NCI-H2107 (cell line): ENCODE results near the gene TIMM22.

Experiments used
- DNase-seq: peaks from one replicate; lab custom pipeline; 2025; lab: John Stamatoyannopoulos, UW

The TIMM22 gene

DNA sequence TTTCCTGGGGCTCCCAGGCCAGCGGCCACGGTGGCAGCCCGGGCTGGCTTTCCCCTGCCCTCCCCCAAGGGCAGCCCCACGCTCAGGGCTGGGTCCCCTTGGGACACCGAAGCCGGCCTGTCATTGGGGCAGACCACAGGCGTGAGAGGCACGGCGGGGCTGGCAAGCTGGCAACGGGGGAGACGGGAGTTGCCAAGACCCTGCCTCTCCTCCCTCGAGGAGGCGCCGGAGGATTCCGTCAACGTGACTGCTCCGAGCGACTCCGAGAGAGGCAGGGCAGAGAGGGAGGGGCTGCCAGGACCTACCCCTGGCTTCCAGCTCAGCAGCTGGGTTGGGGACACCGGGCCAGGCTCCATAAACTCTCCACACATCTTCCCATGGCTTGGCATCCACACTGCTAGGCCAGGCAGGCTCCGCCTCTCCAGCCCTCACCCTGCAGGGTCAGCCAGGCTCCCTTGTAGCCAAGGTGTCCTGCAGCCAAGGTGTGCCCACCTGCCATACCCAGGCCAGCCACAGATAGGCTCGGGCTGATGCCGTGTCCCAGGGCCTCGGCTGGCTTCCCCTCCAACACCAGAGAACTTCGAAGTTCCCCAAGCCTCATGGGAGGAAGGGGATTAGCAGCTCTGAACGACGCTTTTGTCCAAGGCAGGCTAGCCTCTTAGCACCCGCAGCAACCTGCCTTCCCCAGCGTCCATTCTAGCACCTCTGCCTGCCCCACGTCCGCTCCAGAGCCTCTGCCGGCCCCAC, 25.5 kb downstream of the TIMM22 start:
- no peak for DNase-seq

DNA sequence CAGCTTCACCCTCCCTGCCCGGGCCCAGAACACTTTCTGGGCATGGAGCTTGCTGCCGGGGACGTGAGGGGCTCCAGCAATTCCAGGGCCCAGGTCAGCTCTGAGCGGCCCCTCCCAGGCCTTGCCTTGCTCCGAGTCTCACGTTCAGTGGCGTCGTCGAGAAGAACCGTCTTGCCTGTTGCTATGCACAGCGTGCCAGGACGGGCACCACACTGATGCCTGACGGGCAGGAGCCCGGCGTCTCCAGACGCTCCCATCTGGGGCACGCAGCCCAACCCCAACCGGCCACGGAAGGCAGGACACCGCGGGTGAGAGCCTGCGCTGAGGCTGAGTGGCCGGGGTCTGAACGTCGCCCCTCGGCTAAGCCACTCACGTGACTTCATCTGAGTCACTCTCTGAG, 27.1 kb downstream of the TIMM22 start:
- no peak for DNase-seq

DNA sequence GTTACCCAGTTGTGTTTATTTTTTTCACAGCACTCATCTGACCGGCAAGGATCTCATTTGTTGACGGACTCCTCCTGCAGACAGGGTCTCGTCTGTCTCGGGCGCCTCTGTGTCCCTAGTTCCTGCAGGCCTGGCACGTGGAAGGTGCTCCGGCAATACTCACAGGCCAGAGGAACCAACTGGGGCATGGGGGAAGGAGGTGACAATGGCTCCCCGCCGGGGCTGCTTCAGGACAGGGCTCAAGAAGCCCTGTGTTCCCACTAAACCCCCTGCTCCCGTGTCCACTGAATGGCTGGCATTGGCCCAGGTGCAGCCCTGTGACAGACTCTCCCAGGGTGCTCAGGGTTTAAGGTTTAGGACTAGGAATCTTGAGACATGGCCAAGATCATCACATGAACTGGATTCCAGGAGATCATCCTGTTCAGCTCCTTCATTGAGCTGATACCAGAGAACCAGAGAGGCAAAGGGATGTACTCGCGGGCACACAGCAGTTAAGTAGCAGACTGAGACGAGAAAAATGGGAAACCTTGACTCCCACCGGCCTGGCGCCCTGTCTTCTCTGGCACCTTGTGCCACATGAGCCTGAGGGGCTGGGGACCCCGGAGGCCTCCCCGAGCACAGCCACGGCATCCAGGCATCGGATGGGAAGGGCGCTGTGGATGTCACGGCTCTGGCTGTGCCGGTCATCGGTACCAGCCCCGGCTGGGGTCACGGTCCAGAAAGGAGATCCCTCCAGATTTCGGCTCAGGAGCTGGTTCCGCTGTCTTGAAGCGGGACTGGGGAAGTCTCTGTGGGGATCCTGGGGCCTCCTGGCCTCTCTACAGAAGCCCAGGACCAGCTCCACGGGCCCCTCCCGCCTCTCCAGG, 29.0 kb downstream of the TIMM22 start:
- DNase-seq: no peak

DNA sequence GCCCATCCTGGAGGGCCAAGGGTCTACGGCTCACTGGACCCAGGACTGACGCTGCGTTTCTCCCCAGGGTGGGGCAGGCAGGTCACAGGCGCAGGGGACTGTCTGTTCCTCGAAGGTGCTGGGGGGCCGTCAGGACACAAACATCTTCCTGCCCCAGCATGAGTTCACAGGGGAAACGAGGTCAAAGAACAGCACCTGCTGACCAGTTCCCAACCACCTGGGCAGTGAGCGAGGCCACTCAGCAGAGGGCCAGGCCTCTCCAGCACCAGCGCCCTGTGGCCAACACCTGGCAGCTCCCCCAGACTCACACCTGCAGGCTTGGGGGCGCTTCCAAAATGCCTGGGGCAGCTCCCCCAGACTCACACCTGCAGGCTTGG, 29.7 kb downstream of the TIMM22 start:
- DNase-seq: no peak

DNA sequence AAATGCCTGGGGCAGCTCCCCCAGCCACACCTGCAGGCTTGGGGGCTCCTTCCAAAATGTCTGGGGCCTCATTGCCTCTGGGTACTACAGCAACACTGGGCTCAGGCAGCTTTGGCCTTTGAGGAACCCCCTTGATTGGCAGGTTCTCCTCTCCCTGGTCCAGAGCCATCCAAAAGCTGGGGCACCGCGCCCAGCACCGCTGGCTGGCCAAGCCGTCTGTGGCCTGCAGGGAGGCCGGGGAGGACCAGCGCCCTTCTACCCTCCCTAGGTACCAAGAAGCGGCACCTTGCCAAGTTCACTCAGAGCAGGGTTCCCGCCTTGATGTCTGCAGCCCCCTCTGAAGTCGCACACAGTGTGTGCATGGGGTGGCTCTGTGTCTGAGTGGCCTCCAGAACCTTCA, 30.1 kb downstream of the TIMM22 start:
- DNase-seq: no peak

DNA sequence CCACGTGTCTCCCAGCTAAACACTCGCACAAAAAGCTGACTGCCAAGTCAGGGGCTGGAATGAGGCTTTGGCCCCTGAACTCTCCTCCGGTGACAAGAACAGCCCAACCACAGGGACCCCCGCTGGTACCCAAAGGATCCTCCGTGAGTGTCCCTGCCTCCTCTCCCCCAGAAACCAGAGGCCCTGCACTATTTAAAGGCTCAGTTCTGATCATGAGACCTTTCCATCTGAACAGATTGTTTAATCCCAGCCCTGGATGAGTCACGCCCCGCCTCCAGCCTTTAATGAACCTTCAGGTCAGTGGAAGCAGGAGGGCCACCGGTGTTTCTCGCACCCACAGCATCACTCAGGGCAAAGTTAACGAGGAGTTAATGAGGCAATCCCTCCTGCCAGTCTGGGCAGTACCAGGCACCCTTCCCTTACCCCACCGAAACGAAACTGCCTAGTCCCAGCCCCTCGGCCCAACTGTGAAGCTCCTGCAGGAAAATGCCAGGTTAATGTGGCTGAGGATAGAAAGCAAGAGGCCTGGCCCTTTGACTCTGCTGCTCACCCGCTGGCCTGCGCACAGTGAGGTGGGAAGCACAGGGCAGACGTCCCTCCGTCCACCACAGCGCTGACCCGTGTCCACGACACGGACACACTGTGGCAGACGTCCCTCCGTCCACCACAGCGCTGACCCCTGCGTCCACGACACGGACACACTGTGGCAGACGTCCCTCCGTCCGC, 32.4 kb downstream of the TIMM22 start:
- DNase-seq: no peak

DNA sequence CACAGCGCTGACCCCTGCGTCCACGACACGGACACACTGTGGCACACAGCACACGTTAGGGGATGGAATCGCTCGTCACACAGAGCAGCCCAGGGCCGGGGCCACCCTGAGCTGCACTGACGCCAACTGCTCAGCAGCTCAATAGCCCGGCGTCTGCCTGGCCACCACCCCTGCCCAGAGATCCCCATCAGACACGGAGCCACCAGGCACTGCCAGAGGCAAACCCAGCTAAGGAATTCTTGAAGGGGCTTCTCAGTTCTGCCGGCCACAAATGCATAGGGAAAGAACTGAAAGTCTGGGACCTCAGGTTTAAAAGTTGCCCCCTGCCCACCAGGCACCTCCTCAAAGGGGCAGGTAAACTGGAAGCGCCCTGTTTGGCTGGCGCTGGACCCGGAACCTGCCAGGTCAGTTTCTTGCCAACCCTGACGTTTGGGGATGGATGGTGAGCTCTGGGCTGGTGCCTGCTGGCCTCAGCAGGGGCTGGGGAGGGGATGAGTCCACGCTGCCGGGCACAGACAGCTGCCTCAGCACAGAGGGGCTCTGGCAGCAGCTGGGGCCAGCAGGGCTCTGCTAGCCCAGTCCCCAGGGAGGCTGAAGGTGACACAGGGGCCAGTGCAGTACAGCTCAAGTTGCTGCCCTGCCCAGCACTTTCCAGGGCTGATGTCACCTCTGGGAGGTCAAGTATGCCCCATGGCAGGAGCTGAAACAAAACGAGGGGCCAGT, 33.2 kb downstream of the TIMM22 start:
- DNase-seq: no peak

DNA sequence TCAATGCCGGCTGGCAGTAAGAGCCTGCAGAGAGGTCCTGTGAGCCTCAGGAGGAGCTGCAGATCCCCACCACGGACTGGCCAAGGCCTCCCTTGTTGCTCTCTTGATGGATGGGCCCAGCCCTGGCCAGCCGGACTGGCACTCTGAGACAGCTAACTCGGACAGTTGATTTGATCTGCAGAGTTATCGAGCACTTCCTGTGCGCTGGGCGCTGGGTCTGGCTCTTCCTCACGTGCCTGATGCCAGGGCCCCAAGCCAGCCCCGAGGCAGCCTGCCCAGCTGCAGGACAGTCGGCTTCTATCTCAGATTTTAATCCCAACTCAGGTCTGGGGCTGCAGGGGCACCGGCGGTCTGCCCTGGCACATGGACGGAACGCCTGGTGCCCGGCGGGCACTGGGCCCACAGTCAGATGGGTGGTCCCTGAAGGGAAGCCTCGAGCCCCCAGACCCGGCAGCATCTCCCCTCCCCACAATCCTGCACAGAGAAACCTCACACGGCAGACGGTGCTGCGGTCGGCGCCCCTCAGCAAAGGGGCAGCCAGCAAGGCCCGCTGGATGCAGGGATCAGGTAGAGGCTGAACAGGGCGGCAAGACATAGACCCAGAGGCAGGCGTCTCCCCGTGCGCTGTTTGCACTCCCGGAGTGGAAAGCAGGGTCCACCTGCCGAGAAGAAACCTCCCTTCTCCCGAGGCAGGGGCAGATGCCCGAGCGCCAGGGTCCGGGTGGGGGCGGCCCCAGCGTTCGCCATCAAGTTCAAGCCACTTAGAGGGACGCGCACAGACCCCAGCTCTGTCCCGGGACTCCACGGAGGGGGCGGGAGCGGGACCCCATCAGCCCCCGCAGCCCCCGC, 34.0 kb downstream of the TIMM22 start:
- DNase-seq: no peak

DNA sequence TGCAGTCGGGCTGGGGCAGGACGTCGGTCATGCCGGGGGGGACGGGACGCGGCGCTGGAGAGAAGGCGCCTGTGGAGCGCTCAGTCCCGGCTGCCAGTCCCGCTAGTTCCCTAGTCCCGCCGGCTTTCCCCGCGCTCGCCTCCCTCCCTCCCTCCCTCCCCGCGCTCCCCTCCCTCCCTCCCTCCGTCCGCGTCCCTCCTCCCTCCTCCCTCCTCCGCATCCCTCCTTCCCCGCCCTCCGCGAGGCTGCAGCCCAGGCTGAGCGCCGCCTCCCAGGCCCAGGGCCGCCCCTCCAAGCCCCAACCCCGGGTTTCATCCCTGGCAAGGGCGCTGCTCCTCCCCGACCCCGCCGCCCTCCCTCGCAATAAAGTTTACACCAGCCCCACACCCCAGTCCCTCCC, 34.8 kb downstream of the TIMM22 start:
- no peak for DNase-seq

DNA sequence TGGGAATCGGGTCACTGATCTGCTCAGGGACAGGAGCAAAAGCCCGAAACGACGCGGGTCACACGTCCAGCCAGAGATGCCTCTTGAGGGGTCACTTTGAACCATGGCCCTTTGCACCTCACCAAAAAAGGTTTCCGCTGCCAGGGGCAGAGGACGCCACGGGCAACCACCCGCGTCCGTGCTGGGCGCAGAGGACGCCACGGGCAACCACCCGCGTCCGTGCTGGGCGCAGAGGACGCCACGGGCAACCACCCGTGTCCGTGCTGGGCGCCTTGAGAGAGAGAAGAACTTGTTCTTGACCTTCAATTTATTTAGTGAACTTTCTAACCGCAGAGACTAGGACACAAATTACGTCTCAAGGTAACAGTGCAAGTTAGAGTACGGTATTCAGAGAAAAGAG, 35.5 kb downstream of the TIMM22 start:
- no peak for DNase-seq

DNA sequence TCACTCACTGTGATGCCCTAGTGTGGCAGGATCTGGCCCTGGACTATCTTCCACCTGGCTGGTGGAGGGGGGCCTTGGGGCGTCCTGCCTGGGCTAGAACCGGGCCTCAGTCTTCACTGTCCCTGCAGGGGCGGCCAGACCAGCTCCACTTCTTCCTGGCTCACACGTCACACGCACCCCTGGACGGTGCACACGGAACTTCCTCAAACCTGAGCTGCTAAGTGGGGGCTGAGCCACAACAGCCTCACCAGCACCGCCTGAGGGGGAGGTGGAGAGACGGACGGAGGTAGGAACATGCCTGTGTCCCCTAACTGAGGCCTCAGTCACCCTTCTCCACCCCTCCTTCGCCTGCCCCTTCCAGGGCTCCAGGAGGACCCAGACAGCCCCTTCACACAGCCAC, 36.6 kb downstream of the TIMM22 start:
- DNase-seq: no peak

DNA sequence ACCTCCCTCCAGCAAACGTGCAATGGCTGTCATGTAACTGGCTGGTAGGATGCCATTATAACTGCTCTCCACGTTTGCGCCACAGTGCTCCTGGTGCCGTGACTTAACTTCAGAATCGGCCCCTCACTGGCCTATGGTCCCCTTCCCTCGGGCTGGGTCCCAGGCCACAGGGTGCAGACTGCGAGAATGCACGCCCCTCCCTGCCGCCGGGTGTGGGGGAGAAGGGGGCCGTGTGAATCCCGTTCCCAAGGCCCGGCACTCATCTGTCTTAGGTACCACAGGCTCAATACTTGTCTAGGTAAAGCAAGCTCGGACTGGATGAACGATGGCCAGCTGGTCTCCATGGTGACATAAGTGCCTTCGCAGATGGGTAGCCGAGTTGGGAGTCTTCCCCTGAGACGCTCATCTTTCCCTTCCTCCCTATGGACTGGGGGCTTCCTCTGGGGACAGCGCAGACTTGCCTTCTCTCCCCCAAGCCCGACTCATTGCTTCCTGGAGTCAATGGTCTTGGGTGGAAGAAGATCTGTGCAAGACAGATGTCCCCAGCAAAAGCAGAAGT, 37.8 kb downstream of the TIMM22 start:
- no peak for DNase-seq

DNA sequence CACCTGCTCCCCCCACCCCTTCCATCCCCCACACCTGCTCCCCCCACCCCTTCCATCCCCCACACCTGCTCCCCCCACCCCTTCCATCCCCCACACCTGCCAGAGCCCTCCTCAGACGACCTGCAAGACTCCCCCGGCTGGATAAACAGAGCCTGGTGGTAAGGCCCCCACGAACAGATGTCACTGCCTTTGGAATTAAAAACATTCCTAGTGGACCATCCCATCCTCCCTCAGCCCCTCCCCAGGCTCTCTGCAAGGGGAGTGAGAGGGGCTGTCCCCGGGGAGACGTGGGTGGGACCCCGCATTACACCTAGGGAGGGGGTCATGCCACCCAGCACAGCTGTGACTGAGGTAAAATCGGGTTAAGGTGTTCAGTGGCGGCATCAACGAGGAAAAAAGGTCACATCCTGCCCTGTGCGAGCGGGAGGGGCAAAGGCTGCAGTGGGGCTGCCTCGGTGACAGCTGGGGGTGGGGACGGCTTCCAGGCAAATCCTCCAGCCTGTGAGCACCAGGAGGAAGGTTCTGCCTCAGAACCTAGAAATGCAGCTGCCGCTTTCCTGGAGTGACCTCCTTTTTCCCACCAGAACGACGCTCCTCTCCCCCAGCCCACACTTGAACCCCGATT, 38.7 kb downstream of the TIMM22 start:
- DNase-seq: no peak

DNA sequence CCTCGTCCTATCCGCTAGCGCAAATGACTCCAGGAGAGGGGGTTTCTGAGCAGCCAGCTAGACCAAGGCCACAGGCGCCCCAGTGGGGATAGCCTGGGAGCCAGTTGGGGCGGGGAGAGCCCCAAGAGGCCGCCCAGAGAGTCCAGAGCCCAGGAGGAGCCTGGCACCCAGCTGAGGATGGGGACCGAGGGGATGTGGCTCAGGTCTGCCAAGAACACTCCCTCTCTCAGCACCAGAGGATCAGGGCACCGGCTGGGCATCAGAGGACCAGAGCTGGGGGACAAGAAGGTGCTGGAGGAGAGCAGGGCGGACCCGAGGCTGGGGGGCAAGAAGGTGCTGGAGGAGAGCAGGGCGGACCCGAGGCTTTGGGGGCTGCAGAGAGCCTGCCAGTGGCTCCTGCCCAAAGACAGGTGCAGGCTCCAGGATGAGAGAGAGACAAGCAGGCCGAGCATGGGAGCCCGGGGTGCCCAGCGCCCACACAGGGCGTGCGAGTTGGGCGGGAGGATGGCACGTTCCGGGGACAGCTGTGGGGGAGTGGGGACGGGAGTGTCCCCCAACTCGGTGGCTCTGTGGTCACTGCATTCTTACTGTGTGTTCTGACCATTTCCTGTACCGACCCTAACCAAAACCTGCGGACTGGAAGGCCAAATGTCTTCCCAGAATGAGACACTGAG, 39.4 kb downstream of the TIMM22 start:
- no peak for DNase-seq

DNA sequence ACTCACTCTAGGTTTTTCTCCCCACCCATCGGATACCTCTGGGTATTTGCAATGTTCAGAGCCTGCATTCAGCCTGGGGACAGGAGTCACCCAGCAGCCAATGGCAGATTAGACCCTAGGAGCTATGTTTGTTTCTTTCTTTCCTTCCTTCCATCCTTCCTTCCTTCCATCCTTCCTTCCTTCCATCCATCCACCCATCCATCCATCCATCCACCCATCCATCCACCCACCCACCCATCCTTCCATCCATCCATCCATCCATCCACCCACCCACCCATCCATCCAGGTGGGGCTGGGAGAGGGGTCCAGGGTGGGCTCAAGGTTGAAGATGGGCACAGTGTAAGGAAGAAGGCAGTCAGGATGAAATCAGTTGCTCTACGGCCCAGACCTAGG, 39.9 kb downstream of the TIMM22 start:
- no peak for DNase-seq

DNA sequence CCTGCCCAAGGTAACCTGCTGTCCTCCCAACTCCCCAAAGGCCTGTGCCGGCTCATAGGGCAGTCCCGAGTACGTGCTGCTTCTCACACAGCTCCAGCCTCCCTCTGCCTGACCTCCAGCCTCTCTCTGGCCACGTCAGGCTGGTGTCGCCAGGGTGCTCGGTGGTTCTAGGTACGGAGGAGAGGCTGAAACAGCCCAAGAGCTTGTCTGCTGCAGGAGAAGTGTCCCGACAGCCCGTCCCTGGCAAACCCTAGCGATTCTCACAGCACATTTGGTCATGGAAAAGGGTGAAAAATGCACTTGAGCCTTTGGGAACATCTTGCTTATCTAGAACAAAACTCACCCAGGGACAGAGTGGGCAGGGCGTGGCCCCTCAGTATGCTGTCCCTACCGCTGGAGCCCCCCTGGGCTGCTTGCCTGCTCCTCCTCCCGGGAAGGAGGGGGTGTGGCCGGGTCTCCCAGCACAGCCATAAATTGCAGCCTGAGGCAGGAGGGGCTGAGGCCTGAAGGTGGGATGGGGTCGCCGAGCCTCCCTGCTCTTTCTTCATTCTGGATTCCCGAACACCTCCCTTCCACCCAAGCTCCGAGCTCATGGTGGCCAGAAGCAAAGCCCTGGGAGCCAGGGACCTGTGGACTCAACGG, 40.4 kb downstream of the TIMM22 start:
- no peak for DNase-seq

DNA sequence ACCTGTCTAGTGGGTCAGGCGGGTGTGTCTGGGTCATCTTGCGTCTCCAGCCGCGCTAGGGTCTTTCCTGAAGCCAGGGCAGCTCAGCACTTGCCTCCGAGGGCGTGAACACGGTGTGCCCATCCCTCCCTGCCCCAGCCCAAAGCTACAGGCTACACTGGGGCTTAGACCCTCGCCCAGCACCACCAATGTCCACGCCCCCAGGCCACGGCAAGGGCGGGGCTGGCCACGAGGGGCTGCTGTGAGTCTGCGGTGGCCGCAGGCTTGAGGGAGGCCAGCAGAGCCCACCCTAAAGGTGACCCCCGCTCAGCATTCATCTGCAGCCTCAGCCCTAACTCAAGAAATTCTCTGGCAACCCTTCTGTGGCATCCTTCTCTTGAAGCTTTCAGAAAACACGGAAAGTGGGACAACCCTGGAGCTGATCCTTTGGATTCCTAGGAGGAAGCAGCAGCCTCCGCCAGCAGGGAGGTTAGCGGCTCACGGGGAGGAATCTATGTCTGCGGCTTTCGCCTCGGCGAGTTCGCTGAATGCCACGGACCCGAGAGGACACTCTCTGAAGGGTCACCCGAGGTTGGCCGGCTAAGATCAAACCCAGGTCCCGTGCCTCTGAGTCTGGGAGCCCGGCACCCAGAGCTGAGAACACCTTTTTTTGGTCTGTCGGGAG, 41.7 kb downstream of the TIMM22 start:
- no peak for DNase-seq

DNA sequence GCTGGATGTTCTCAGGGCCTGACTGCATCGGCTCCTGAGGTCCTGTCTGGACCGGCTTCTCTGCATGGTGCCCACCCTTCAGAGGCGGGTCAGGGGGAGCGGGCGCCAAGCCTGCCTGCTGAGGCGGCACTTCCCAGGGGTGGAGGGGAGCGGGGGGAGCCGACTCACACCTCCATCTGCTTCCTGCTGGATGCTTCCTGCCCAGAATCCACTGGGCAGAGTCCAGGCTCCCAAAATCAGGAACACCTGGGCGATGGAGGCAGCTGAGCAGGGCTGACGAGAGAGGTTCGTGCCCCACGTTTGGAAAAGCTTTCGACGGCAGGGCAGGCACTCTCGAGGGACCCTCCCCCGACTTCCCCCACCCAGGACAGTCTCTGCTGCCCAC, 42.2 kb downstream of the TIMM22 start:
- DNase-seq: no peak
